ENCODE results near the gene CTNNBIP1. TPM values are rescaled to one million over a fixed set of nuclear protein-coding genes. Genes with fewer than 3 reads are reported as not detected.
A peak's percentile ranks its signal among the peaks of the same experiment; 100 is the strongest.
"Not testable (repeated sequence)": the region's sequence is repeated elsewhere in the genome, so short reads cannot be mapped to it uniquely, and the experiment has no call there.

CTNNBIP1 gene
- polyA plus RNA-seq, 3 donors, result 26.2 to 26.8 (median 26.3) TPM

DNA sequence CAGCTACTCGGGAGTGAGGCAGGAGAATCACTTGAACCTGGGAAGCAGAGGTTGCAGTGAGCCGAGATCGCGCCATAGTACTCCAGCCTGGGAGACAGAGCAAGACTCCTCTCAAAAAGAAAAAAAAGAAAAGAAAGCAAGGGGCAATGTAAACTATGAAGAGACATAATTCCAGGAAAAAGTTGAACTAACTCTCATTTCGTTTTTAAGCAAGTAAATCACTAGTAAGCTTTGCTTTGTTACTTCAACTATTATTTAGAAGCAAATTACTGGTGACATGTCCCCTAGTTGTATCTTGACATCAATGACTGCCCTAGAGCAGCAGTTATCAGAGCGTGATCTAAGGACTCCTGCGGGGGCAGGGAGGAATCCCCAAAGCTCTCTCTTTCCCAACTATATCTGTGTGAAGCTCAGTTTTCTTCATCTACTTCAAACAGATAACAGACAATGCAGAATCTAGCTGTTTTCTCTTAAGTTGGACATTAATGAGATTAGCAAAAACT lies 105.0 kb downstream of the CTNNBIP1 start:
- no peak overlapping the region for H3K4me3 ChIP-seq (replicated peaks in 1 of 3; ENCODE audit: low read depth in 2 of 3, low read length in 3 of 3)
- H2AFZ ChIP-seq (ENCODE audit: insufficient read depth, low read depth, low read length, poor library complexity, severe bottlenecking), result no peak overlapping the region
- no peaks in the 10 kb centered on the region for H3K9me3 ChIP-seq (replicated peaks in 1 of 2; ENCODE audit: control insufficient read depth in 1 of 2, insufficient read depth in 1 of 2, low read length in 2 of 2)
- Mint-ChIP-seq H3K27me3 (ENCODE audit: low read depth in 3 of 3) (peaks cover 0 to 1% (median 0%) of the 10 kb centered on the region in 3 donors), H3K27ac (peak overlapping the region in 1 of 7 donors; percentile 48), H3K4me1 (peaks cover 18% of the 10 kb centered on the region), H3K9me3 (no peaks in the 10 kb centered on the region), H3K36me3 (peaks cover 6 to 8% of the 10 kb centered on the region in 2 donors), H3K4me3 (no peak overlapping the region)
- no peak overlapping the region for H3K27ac ChIP-seq (ENCODE audit: low read depth in 1 of 2, low read length in 2 of 2)
- H3K9ac ChIP-seq (ENCODE audit: insufficient read depth, low read length, poor library complexity, severe bottlenecking), result no peak overlapping the region
- peaks cover 63% of the 10 kb centered on the region for H4K20me1 ChIP-seq (ENCODE audit: insufficient read depth, low read length)
- H3K4me2 ChIP-seq (replicated peaks; ENCODE audit: extremely low read depth, low read length, poor library complexity, severe bottlenecking), result no peak overlapping the region
- peaks cover 60% of the 10 kb centered on the region for H3K79me2 ChIP-seq (ENCODE audit: insufficient read depth, low read length)
- no peaks in the 10 kb centered on the region for H3K4me1 ChIP-seq (ENCODE audit: control insufficient read depth in 1 of 2, insufficient read depth in 2 of 2, low read length in 2 of 2)
- H3K36me3 ChIP-seq (replicated peaks in 1 of 2; ENCODE audit: control insufficient read depth in 1 of 2, insufficient read depth in 2 of 2, low read length in 2 of 2), result peaks cover 0 to 8% of the 10 kb centered on the region in 2 donors
- TF ChIP-seq, protein P1, sequence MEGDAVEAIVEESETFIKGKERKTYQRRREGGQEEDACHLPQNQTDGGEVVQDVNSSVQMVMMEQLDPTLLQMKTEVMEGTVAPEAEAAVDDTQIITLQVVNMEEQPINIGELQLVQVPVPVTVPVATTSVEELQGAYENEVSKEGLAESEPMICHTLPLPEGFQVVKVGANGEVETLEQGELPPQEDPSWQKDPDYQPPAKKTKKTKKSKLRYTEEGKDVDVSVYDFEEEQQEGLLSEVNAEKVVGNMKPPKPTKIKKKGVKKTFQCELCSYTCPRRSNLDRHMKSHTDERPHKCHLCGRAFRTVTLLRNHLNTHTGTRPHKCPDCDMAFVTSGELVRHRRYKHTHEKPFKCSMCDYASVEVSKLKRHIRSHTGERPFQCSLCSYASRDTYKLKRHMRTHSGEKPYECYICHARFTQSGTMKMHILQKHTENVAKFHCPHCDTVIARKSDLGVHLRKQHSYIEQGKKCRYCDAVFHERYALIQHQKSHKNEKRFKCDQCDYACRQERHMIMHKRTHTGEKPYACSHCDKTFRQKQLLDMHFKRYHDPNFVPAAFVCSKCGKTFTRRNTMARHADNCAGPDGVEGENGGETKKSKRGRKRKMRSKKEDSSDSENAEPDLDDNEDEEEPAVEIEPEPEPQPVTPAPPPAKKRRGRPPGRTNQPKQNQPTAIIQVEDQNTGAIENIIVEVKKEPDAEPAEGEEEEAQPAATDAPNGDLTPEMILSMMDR (IDR thresholded peaks at IDR 0.05), result no peak
- H3K27me3 ChIP-seq (ENCODE audit: control insufficient read depth in 2 of 2, insufficient read depth in 2 of 2, low read length in 2 of 2), result no peaks in the 10 kb centered on the region
- intact Hi-C loops (cut with micrococcal nuclease), result no loop called here
- 100% methylated on average over 1 of the region's 7 CpGs for WGBS (ENCODE audit: insufficient coverage)
- no peak for DNase-seq

DNA sequence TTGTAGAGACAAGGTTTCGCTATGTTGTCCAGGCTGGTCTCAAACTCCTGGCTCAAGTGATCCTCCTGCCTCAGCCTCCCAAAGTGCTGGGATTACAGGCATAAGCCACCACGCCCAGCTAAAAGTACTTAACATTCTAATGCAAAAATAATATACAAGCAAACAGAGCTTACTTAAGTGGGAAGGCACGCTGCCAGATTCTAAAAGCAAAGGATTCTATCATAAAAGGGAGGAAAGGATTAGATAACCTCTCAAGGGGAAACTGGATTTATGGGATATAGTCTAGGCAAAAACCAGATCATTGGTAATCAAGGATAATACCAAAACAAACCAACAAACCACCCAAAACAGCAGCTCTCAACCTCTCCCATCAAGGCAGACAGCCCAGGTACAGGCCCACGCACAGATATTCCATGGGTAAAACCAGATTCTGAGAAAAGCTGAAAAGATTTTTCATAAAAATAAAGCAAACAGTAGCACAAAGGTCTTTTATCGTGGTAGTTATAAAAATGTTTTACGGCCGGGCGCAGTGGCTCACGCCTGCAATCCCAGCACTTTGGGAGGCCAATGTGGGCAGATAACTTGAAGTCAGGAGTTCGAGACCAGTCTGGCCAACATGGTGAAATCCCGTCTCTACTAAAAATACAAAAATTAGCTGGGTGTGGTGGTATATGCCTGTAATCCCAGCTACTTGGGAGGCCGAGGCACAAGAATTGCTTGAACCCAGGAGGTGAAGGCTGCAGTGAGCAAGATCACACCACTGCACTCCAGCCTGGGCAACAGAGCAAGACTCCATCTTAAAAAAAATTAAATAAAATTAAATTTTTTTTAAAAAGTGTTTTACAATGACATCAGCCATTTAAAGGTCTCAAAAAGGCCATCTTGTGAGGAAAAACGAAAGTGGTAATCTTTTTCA lies 106.8 kb downstream of the CTNNBIP1 start:
- DNase-seq; H3K27me3 Mint-ChIP-seq (ENCODE audit: low read depth in 3 of 3); H2AFZ ChIP-seq (ENCODE audit: insufficient read depth, low read depth, low read length, poor library complexity, severe bottlenecking); intact Hi-C loops (cut with micrococcal nuclease); H3K27ac Mint-ChIP-seq; H3K36me3 ChIP-seq (replicated peaks in 1 of 2; ENCODE audit: control insufficient read depth in 1 of 2, insufficient read depth in 2 of 2, low read length in 2 of 2); H3K9ac ChIP-seq (ENCODE audit: insufficient read depth, low read length, poor library complexity, severe bottlenecking); H3K27me3 ChIP-seq (ENCODE audit: control insufficient read depth in 2 of 2, insufficient read depth in 2 of 2, low read length in 2 of 2); H3K4me3 ChIP-seq (replicated peaks in 1 of 3; ENCODE audit: low read depth in 2 of 3, low read length in 3 of 3); H3K4me1 ChIP-seq (ENCODE audit: control insufficient read depth in 1 of 2, insufficient read depth in 2 of 2, low read length in 2 of 2); H3K9me3 Mint-ChIP-seq; H3K4me2 ChIP-seq (replicated peaks; ENCODE audit: extremely low read depth, low read length, poor library complexity, severe bottlenecking); H3K9me3 ChIP-seq (replicated peaks in 1 of 2; ENCODE audit: control insufficient read depth in 1 of 2, insufficient read depth in 1 of 2, low read length in 2 of 2); H3K4me3 Mint-ChIP-seq; H3K27ac ChIP-seq (ENCODE audit: low read depth in 1 of 2, low read length in 2 of 2); H3K36me3 Mint-ChIP-seq: not testable (repeated sequence)
- H4K20me1 ChIP-seq (ENCODE audit: insufficient read depth, low read length), result peaks cover 57% of the 10 kb centered on the region
- H3K79me2 ChIP-seq (ENCODE audit: insufficient read depth, low read length), result peaks cover 62% of the 10 kb centered on the region
- H3K4me1 Mint-ChIP-seq, result peaks cover 26% of the 10 kb centered on the region
- WGBS (ENCODE audit: insufficient coverage), result 100% methylated on average over 5 of the region's 13 CpGs

Data from CD14-positive monocyte (primary cell).